Activated CD4-positive, alpha-beta T cell treated with anti-CD3 and anti-CD28 coated beads, Interleukin-2, amount 10 ng/mL, durations not matched to agents 24 days and 14 days (primary cell): Measurements from ENCODE around the gene DRAM1. TPM values are rescaled to one million over a fixed set of nuclear protein-coding genes. Genes with fewer than 3 reads are reported as not detected.

ENCODE experiments used
- total RNA-seq: library from RNA; stranded (reverse); gene quantifications from 2 replicates; pipeline ENCODE4 v1.2.3, GENCODE V29; 2022

DRAM1 gene
- total RNA-seq, 1 donor from 2014 or later: 4.3 TPM

Other genes starting within 250 kb of the DRAM1 start
- gene CHPT1, start 179.9 kb upstream of the DRAM1 start, total RNA-seq: 13.9 and 15.3 TPM in 2 replicates
- gene SYCP3, start 138.1 kb upstream of the DRAM1 start, total RNA-seq: 0.44 and 0.50 TPM in 2 replicates
- gene GNPTAB, start 46.6 kb upstream of the DRAM1 start, total RNA-seq: 48.2 and 57.2 TPM in 2 replicates
- gene WASHC3, start 184.4 kb downstream of the DRAM1 start, total RNA-seq: 29.0 and 33.1 TPM in 2 replicates
- gene NUP37, start 242.5 kb downstream of the DRAM1 start, total RNA-seq: 88.1 and 97.3 TPM in 2 replicates
- 22.9 TPM in 2 replicates for gene PARPBP, start 242.6 kb downstream of the DRAM1 start, total RNA-seq